HG02840 (cell line): Measurements from ENCODE around the gene TNFRSF1B.

ENCODE experiments used
- ATAC-seq: cut with Tn5 transposase; IDR thresholded peaks from one replicate; pipeline ENCODE4 v1.9.1; 2021; ENCODE audit warnings: mild to moderate bottlenecking, moderate library complexity, moderate number of reproducible peaks; ENCODE audit not compliant: unreplicated experiment, low FRiP score

The TNFRSF1B gene

GRCh38 chr1:12188115-12188514 lies 21.3 kb downstream of the TNFRSF1B start:
- no peak for ATAC-seq

DNA sequence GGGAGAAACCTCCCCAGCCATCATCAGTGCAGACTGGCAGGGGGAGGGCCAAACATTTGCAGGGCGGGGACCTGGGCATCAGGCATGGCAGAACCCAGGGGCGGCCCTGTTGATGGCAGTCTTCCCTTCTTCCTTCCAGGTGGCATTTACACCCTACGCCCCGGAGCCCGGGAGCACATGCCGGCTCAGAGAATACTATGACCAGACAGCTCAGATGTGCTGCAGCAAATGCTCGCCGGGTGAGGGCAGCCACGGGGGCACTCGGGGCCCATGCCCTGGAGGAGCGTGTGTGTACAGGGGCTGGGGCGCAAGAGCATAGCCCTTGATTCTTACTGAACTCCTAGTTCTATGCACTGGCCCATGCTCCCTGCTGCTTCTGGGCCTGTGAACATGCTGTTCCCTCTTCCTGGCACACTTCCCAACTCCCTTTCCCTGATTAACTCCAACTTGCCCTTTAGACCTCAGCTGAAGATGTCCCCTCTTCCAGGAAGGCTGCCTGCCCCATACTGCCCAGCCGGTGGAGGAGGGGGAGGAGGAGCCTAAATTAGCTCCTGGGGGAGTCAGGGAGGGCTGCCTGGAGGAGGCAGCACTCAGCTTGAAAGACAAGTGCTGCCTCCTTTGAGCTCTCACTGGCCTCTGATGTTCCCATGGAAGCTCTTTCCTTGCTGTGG lies 22.0 kb downstream of the TNFRSF1B start:
- ATAC-seq = no peak

GRCh38 chr1:12189328-12189682 lies 22.5 kb downstream of the TNFRSF1B start:
- no peak for ATAC-seq

DNA sequence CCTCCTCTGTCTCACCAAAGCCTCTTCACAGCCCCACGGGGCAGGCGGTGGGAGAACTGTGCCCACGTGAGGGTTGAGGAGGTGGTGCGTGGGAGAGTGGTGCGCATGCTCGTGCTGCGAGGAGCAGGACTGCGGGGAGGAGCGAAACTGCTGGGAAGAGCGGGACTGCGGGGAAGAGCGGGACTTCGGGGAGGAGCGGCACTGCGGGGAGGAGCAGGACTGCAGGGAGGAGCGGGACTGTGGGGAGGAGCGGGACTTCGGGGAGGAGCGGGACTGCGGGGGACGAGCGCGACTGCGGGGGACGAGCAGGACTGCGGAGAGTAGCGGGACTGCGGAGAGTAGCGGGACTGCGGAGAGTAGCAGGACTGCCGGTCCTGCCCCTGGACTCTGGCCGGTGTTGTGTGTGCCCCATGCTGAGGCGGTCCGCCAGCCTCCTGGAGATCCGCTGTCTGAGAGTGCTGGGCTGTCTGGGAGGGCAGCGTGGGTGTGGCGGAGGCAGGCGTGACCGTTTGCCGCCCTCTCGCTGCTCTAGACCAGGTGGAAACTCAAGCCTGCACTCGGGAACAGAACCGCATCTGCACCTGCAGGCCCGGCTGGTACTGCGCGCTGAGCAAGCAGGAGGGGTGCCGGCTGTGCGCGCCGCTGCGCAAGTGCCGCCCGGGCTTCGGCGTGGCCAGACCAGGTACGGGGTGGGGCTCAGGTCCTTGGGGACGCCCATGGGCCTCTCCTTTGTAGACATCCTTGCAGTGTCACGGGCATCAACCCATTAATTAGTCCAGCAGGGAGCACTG lies 24.6 kb downstream of the TNFRSF1B start:
- ATAC-seq = no peak

DNA sequence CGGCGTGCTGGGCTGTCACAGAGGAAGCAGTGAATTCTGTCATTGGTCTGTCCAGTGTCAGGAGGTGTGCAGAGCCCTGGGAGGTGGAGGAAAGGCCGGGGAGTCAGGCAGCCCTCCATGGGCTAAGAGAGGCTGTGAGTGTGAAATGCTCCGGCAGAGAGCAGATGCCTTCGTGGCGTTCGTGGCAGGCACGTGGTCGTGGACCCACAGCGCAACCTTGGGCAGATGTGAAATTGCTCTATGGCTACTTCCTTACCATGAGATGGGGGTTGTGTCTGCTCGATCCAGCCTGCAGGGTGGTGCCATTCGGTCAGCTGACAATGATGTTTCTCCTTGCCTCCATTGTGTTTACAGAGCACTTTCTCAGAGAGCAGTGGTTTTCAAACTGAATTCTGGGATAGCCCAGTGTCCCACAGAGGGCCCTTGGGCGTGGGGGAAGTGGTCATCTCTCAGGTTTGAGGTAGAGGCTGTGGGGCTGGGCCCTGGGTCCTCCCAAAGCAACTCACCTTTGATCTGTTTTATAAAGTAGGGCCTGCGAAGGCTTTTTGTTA lies 27.9 kb downstream of the TNFRSF1B start:
- no peak for ATAC-seq

GRCh38 chr1:12195416-12195815 lies 28.6 kb downstream of the TNFRSF1B start:
- ATAC-seq = no peak

DNA sequence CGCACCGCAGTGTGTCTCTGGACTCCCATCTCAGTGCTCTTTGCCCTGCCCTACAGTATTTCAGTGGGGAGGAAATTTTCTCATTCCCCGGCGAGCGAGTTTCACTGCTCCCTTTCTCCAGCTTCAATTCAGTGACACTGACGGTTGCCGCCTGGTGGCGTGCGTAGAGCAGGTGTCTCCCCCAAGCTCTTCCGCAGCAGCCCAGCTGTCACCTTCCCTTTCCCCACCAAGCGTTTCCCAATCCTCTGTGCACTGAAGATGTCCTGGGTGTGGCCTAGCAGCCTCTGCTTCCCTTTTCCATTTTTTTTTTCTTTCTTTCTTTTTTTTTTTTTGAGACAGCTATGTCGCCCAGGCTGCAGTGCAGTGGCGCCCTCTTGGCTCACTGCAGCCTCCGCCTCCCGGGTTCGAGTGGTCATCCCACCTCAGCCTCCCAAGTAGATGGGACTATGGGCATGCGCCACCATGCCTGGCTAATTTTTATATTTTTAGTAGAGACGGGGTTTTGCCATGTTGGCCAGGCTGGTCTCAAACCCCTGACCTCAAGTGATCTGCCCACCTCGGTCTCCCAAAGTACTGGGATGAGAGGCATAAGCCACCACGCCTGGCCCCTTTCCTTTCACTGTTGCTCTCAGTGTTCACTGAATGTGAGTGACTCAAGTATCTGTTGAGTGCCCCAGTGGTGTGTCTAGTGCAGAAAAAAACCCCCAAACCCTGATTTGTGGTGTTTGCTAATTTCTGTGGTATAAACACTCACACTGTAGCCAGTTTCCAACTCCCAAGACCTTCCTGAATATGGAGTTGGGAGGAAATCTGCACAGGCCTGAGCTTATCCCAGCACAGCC lies 30.1 kb downstream of the TNFRSF1B start:
- no peak for ATAC-seq

- no peak for ATAC-seq
Measured at GRCh38 chr1:12197483-12197880, 30.7 kb downstream of the TNFRSF1B start.

DNA sequence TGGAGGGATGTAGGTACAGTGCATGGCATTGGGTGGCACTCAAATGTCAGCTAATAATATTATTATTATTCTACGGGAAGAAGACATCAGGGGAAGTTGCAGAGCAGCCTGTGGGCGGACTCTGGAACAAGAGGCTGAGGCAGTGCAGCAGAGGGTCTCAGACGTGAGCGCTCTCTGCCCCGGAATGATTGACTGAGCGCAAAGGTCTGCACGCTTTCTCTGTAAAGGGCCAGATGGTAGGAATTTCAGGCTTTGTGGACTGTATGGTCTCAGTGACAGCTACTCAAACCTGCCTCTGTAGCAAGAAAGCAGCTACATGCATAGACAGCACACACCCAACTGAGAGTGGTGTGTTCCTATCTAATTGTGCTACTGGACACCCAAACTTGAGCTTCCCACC lies 33.4 kb downstream of the TNFRSF1B start:
- no peak for ATAC-seq

DNA sequence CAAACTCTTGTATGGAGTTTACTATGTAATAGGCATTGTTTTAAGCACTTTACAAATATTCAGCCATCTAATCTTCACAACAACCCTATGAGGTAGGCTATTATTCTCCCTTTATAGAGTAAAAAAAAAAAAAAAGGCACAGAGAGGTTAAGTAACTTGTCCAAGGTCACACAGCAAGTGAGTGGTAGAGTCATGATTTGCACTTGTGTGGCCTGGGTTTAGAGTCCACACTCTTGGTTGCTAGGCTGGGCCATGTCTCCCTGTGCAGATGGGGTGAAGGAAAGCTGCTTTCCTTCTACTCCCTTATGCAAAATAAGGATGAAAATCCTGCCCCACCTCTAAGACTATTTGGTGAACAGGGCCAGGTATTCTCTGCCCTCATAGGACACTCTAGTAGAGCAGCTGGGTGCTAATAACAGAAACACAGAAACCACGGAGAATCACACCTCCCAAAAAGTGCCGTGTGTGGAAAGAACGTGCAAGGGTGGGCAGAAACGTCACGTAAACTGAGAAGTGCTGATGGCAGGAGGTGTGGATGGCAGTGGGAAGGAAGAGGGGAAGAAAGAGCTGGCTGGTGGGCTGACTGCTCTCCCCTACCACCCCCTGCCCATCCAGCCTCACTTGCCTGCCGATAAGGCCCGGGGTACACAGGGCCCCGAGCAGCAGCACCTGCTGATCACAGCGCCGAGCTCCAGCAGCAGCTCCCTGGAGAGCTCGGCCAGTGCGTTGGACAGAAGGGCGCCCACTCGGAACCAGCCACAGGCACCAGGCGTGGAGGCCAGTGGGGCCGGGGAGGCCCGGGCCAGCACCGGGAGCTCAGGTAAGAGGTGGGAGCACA lies 34.8 kb downstream of the TNFRSF1B start:
- no peak for ATAC-seq

GRCh38 chr1:12202190-12202497 lies 35.4 kb downstream of the TNFRSF1B start:
- ATAC-seq = no peak

GRCh38 chr1:12202577-12202976 lies 35.8 kb downstream of the TNFRSF1B start:
- ATAC-seq = no peak

- ATAC-seq = no peak
Measured at GRCh38 chr1:12203216-12204007, 36.6 kb downstream of the TNFRSF1B start.

- no peak for ATAC-seq
Measured at GRCh38 chr1:12204140-12204539, 37.3 kb downstream of the TNFRSF1B start.

- ATAC-seq = no peak
Measured at GRCh38 chr1:12204754-12205658, 38.2 kb downstream of the TNFRSF1B start.

- no peak for ATAC-seq
Measured at GRCh38 chr1:12206238-12206637, 39.4 kb downstream of the TNFRSF1B start.

DNA sequence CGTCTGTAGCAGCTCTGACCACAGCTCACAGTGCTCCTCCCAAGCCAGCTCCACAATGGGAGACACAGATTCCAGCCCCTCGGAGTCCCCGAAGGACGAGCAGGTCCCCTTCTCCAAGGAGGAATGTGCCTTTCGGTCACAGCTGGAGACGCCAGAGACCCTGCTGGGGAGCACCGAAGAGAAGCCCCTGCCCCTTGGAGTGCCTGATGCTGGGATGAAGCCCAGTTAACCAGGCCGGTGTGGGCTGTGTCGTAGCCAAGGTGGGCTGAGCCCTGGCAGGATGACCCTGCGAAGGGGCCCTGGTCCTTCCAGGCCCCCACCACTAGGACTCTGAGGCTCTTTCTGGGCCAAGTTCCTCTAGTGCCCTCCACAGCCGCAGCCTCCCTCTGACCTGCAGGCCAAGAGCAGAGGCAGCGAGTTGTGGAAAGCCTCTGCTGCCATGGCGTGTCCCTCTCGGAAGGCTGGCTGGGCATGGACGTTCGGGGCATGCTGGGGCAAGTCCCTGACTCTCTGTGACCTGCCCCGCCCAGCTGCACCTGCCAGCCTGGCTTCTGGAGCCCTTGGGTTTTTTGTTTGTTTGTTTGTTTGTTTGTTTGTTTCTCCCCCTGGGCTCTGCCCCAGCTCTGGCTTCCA lies 40.1 kb downstream of the TNFRSF1B start:
- ATAC-seq = no peak

GRCh38 chr1:12208271-12208670 lies 41.5 kb downstream of the TNFRSF1B start:
- no peak for ATAC-seq
